ENCODE data around the gene UBAP2L. TPM values are rescaled to one million over a fixed set of nuclear protein-coding genes. Genes with fewer than 3 reads are reported as not detected.
"Not testable (repeated sequence)": the region's sequence is repeated elsewhere in the genome, so short reads cannot be mapped to it uniquely, and the experiment has no call there.

The UBAP2L gene
- total RNA-seq, 1 donor from 2014 or later: 263 TPM

DNA sequence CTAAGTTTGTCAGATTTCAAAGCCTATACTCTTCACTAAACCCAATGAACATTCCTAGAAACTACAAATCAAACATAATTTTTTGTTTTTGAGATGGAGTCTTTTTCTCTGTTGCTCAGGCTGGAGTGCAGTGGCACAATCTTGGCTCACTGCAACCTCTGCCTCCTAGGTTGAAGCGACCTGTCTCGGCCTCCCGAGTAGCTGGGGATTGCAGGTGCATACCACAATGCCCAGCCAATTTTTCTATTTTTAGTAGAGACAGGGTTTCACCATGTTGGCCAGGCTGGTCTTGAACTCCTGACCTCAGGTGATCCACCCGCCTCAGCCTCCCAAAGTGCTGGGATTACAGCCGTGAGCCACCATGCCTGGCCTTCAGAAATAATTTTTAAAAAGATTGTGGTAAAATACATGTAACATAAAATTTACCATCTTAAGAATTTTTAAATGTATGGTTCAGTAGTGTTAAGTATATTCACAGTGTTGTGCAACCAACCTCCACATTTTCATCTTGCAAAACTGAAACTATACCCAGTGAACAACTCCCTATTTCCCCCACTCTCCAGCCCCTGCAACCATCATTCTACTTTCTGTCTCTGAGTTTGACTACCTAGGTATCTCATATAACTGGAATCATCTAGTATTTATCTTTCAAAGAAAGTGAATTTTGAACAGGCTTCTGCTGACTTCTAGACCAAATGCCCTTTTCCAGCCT is 11.9 kb upstream of the UBAP2L start:
- intact Hi-C loops (cut with micrococcal nuclease): no loop called here
- Mint-ChIP-seq H3K9me3 (no peaks in the 10 kb centered on the region), H3K4me1 (ENCODE audit: low read depth) (peaks cover 30% of the 10 kb centered on the region), H3K36me3 (ENCODE audit: low read depth) (peaks cover 70% of the 10 kb centered on the region), H3K27ac (peak overlapping the region; percentile 19), H3K27me3 (ENCODE audit: low read depth) (no peaks in the 10 kb centered on the region), H3K4me3 (ENCODE audit: low read depth) (no peak overlapping the region)
- no peak for DNase-seq (ENCODE audit: low spot score)

DNA sequence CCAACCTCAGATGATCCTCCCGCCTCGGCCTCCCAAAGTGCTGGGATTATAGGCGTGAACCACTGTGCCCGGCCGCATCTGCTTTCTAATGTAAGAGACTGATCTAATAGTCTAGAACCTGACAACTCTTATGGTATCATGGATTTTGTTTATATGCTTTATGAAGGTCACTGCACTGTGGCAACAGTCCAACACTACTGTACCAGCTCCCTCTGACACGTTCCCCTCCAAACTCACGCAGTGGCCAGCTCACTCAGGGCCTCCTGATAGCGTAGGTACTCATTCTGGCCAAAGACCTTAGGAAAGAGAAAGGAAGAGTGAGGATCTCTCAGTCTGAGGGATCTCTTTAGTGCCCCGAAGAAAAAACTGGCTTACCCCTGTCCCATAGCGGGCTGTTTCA is 8.7 kb upstream of the UBAP2L start:
- no peak overlapping the region for H3K4me3 Mint-ChIP-seq (ENCODE audit: low read depth)
- peak overlapping the region; percentile 74 for H3K27ac Mint-ChIP-seq
- no peaks in the 10 kb centered on the region for H3K9me3 Mint-ChIP-seq
- intact Hi-C loops (cut with micrococcal nuclease): no loop called here
- DNase-seq (ENCODE audit: low spot score): no peak
- peaks cover 72% of the 10 kb centered on the region for H3K36me3 Mint-ChIP-seq (ENCODE audit: low read depth)
- peaks cover 26% of the 10 kb centered on the region for H3K4me1 Mint-ChIP-seq (ENCODE audit: low read depth)
- H3K27me3 Mint-ChIP-seq (ENCODE audit: low read depth): no peaks in the 10 kb centered on the region

DNA sequence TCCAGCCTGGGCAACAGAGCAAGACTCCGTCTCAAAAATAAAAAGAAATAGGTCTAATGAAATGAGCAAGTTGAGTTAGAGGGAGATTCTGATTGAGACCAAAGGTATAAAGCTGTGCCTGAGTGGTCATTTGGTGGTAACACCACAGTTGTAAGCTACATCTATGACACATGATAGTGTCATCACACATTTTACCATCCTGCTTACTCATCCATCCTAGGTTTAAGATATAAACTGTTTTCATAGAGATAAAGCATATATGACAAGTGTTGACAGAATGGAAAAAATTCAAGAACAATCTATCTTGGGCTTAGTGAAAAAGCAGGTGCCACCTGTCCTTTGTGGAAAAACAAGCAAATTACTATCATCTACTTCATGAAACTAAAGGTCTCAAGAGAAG is 7.5 kb upstream of the UBAP2L start:
- no peak for DNase-seq (ENCODE audit: low spot score)
- H3K27me3 Mint-ChIP-seq (ENCODE audit: low read depth): no peaks in the 10 kb centered on the region
- H3K4me3 Mint-ChIP-seq (ENCODE audit: low read depth): no peak overlapping the region
- peaks cover 32% of the 10 kb centered on the region for H3K4me1 Mint-ChIP-seq (ENCODE audit: low read depth)
- no peaks in the 10 kb centered on the region for H3K9me3 Mint-ChIP-seq
- peaks cover 77% of the 10 kb centered on the region for H3K36me3 Mint-ChIP-seq (ENCODE audit: low read depth)
- H3K27ac Mint-ChIP-seq: peak overlapping the region; percentile 86
- intact Hi-C loops (cut with micrococcal nuclease): no loop called here

DNA sequence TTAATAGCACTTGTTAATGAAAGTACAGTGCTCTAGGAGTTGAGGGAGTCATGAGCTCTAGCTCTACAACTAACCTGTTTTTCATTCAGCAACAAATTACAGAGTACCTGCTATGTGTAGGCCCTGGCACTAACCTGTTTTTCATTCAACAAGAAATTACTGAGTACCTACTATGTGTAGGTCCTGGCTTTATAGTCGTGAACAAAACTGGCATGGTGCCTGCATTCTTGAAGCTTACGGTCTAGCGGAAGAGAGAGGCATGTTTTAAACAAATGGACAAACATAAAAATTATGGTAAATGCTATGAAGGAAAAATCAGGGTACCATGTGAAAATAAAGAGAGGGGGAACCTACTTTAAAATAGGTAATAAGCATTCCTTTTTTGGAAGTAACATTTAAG is 2.2 kb upstream of the UBAP2L start:
- H3K4me3 Mint-ChIP-seq (ENCODE audit: low read depth): peak overlapping the region; percentile 93
- no peaks in the 10 kb centered on the region for H3K27me3 Mint-ChIP-seq (ENCODE audit: low read depth)
- H3K36me3 Mint-ChIP-seq (ENCODE audit: low read depth): peaks cover 74% of the 10 kb centered on the region
- intact Hi-C loops (cut with micrococcal nuclease): no loop called here
- no peak for DNase-seq (ENCODE audit: low spot score)
- peaks cover 50% of the 10 kb centered on the region for H3K4me1 Mint-ChIP-seq (ENCODE audit: low read depth)
- H3K9me3 Mint-ChIP-seq: peaks cover 9% of the 10 kb centered on the region
- H3K27ac Mint-ChIP-seq: peak overlapping the region; percentile 97

DNA sequence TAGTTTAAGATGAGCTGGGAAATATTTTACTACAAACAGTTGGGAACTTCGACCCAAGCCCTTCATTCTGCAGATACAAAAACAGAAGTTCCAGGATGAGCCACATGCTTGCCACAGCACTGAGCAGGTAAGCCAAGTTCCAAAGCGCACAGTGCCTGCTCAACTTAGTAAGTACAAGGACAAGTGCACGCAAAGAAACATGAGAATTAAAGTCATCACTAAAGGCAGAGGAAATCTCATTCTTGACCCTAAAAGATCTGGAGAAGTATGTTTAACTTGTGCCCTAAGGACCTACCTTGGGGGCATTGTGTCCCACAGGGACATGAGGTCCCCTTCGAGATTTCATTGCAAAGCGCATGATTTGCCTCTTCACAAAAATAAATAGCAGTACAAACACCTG is 1.2 kb upstream of the UBAP2L start:
- Mint-ChIP-seq H3K27me3 (ENCODE audit: low read depth) (no peaks in the 10 kb centered on the region), H3K4me3 (ENCODE audit: low read depth) (peak overlapping the region; percentile 93), H3K36me3 (ENCODE audit: low read depth) (peaks cover 74% of the 10 kb centered on the region), H3K27ac (peak overlapping the region; percentile 97), H3K4me1 (ENCODE audit: low read depth) (peaks cover 51% of the 10 kb centered on the region), H3K9me3 (peaks cover 9% of the 10 kb centered on the region)
- intact Hi-C loops (cut with micrococcal nuclease): no loop called here
- DNase-seq (ENCODE audit: low spot score): no peak

DNA sequence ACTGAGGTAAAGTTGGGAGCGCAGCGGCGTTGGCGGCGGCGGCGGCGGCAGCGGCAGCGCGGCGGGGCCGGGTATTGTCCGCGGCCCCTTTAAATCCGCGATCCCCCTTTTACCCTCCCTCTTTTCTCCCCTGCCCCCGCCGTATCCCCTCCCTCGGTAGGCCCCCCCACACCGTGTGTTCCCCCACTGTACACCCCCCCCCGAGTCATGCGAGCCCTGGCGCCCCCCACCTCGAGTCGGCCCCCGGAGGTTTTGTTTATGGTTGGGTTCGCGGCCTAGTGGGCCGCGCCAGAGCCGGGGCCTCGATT is 169 bp downstream of the UBAP2L start:
- Mint-ChIP-seq H3K4me1 (ENCODE audit: low read depth) (peaks cover 59% of the 10 kb centered on the region), H3K9me3 (peaks cover 9% of the 10 kb centered on the region), H3K36me3 (ENCODE audit: low read depth) (peaks cover 82% of the 10 kb centered on the region), H3K27ac (peak overlapping the region; percentile 97), H3K27me3 (ENCODE audit: low read depth) (no peaks in the 10 kb centered on the region), H3K4me3 (ENCODE audit: low read depth) (peak overlapping the region; percentile 93)
- intact Hi-C loops (cut with micrococcal nuclease): loop anchor here (1.0 to 5.0 kb wide), 8 partner anchors 39 to 916 kb away; partner anchors contain the start of genes DENND4B, HAX1, SLC50A1 and UBE2Q1
- no peak for DNase-seq (ENCODE audit: low spot score)

DNA sequence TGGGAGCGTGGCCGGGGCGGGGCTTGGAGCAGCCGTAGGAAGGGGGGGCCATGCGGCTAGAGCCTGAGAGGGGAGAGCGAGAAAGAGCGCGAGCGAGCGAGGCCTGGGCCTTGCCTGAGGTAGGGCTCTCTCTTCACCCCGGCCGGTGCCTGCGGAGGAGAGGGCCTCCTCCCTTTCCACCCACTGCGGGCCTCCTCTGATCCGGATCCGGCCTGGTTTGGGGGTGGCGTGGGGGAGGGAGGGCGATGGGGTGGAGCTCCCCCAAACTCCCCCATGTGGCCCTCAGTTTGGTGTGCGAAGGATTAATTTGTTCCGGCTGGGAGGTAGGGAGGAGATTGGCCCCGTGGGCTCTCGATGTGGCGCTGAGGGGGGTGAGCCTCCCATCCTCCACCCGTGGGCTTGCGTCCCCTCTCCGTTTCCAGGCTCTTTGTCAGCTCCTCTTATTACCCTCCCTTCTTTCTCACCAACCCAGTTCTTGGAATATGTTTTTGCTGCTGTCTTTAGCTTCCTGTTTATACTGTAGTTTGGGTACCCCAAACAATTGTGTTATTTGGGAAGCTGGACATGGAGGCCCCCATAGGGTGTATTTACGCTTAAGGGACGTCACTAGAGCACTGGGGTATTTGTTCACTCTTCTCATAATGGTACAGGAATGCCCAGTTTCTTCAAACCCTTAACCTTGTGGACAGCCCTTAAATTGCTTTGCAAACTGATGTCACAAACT is 685 bp downstream of the UBAP2L start:
- H3K4me3 Mint-ChIP-seq (ENCODE audit: low read depth): peak overlapping the region; percentile 93
- H3K4me1 Mint-ChIP-seq (ENCODE audit: low read depth): peaks cover 59% of the 10 kb centered on the region

DNA sequence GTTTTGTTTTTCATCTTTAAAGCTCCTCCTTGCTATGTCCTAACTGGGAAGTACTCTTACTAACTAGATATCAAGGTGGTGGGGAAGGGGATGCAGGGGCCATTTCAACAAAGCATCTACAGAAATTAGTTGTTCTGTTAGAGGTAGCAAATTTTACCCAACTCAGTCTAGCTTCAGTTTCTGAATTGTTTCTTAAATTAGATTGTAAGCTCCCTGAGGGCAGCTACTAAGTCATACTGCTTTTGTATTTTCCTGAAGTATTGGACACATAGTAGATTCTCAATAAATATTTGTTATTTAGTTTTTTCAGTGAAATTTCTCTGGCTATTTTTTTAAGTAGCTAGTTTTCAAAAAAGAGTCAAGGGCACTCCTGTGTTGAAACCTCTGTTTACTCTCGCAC is 1.8 kb downstream of the UBAP2L start:
- intact Hi-C loops (cut with micrococcal nuclease): loop anchor here (5.0 kb wide), 2 partner anchors 335 to 915 kb away; partner anchors contain the start of genes SLC50A1 and UBE2Q1
- peak overlapping the region; percentile 93 for H3K4me3 Mint-ChIP-seq (ENCODE audit: low read depth)
- H3K27ac Mint-ChIP-seq: peak overlapping the region; percentile 93
- H3K9me3 Mint-ChIP-seq: peaks cover 9% of the 10 kb centered on the region
- no peaks in the 10 kb centered on the region for H3K27me3 Mint-ChIP-seq (ENCODE audit: low read depth)
- no peak for DNase-seq (ENCODE audit: low spot score)
- H3K36me3 Mint-ChIP-seq (ENCODE audit: low read depth): peaks cover 84% of the 10 kb centered on the region
- peaks cover 55% of the 10 kb centered on the region for H3K4me1 Mint-ChIP-seq (ENCODE audit: low read depth)

More for the DNA sequence above, 685 bp downstream of the UBAP2L start:
- Mint-ChIP-seq H3K27ac (peak overlapping the region; percentile 93), H3K27me3 (ENCODE audit: low read depth) (no peaks in the 10 kb centered on the region), H3K9me3 (peaks cover 9% of the 10 kb centered on the region), H3K36me3 (ENCODE audit: low read depth) (peaks cover 82% of the 10 kb centered on the region)
- peak; percentile 63 for DNase-seq (ENCODE audit: low spot score)
- intact Hi-C loops (cut with micrococcal nuclease): loop anchor here (2.0 to 5.0 kb wide), 3 partner anchors 65 to 916 kb away; partner anchors contain the start of genes SLC50A1 and UBE2Q1

DNA sequence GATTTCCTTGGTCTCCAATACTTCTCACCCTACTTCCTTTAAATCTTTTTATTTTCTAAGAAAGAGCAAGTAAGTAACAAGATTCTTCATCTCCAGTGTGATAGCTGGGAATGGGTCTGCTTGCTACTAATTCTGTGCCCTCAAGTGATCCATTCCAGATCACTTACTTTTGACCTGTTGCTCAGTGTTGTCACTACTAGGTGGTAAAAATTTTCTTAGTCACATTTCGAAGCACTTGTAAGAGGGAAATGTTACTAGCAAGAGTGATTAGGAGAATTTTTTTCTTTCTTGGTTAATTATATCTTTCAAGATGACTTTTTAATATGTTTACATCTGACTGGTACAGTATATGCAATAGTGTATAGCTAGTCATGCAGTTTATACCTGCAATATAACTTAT is 2.2 kb downstream of the UBAP2L start:
- H3K27ac Mint-ChIP-seq: peak overlapping the region; percentile 81
- no peak for DNase-seq (ENCODE audit: low spot score)
- peak overlapping the region; percentile 93 for H3K4me3 Mint-ChIP-seq (ENCODE audit: low read depth)
- H3K36me3 Mint-ChIP-seq (ENCODE audit: low read depth): peaks cover 84% of the 10 kb centered on the region
- peaks cover 53% of the 10 kb centered on the region for H3K4me1 Mint-ChIP-seq (ENCODE audit: low read depth)
- peaks cover 9% of the 10 kb centered on the region for H3K9me3 Mint-ChIP-seq
- intact Hi-C loops (cut with micrococcal nuclease): loop anchor here (5.0 kb wide), 2 partner anchors 334 to 914 kb away; partner anchors contain the start of genes SLC50A1 and UBE2Q1
- no peaks in the 10 kb centered on the region for H3K27me3 Mint-ChIP-seq (ENCODE audit: low read depth)

DNA sequence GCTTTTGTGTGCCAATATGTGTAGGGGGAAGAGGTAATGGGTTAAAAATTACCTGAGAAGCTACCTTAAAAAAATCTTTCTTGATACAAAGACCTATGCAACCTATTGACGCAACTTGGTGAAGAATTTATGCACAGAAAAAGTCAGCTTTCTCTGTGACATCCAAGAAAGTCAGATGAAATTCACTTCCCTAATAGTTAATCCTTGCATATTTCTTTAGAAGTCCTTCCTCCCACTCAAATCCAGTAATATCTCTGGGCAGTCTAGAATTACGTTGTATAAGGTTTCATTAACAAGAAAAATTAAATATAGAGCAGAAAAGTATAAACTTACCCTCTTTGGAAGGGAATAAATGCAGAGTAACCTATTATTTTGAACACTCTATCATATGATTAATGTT is 2.9 kb downstream of the UBAP2L start:
- Mint-ChIP-seq H3K4me3 (ENCODE audit: low read depth) (peak overlapping the region; percentile 17), H3K27ac (peak overlapping the region; percentile 81), H3K36me3 (ENCODE audit: low read depth) (peaks cover 84% of the 10 kb centered on the region), H3K4me1 (ENCODE audit: low read depth) (peaks cover 46% of the 10 kb centered on the region), H3K9me3 (peaks cover 9% of the 10 kb centered on the region), H3K27me3 (ENCODE audit: low read depth) (no peaks in the 10 kb centered on the region)
- intact Hi-C loops (cut with micrococcal nuclease): loop anchor here (5.0 kb wide), 2 partner anchors 334 to 914 kb away; partner anchors contain the start of genes SLC50A1 and UBE2Q1
- DNase-seq (ENCODE audit: low spot score): no peak

DNA sequence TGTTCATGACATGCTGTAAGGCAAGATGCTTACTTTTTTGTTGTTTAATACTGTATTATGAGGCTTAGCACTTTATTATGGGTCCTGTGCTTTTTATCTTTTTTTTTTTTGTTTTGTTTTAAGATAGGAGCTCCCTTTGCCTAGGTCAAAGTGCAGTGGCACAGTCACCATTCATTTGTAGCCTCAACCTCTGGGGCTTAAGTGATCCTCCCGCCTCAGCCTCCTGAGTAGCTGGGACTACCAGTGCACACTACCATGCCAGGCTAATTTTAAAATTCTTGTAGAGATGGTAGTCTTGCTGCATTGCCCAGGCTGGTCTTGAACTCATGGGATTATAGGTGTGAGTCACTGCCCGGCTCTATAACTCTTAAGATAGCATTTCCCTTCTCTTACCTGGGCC is 4.6 kb downstream of the UBAP2L start:
- Mint-ChIP-seq H3K4me3 (ENCODE audit: low read depth) (no peak overlapping the region), H3K36me3 (ENCODE audit: low read depth) (peaks cover 80% of the 10 kb centered on the region), H3K4me1 (ENCODE audit: low read depth) (peaks cover 37% of the 10 kb centered on the region), H3K27ac (no peak overlapping the region), H3K27me3 (ENCODE audit: low read depth) (no peaks in the 10 kb centered on the region), H3K9me3 (peaks cover 9% of the 10 kb centered on the region)
- intact Hi-C loops (cut with micrococcal nuclease): no loop called here
- DNase-seq (ENCODE audit: low spot score): no peak

DNA sequence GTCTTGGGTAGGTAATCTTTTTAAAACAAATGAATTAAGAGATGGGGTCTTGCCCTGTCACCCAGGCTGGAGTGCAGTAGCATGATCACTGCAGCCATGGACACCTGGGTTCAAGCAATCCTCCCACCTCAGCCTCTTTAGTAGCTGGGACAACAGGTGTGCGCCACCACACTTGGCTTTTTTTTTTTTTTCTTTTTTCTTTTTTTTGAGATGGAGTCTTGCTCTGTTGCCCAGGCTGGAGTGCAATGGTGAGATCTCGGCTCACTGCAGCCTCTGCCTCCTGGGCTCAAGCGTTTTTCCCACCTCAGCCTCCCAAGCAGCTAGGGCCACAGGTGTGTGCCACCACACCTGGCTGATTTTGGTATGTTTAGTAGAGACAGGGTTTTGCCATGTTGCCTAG is 10.4 kb downstream of the UBAP2L start:
- H3K36me3 Mint-ChIP-seq (ENCODE audit: low read depth): peaks cover 84% of the 10 kb centered on the region
- H3K4me1 Mint-ChIP-seq (ENCODE audit: low read depth); H3K4me3 Mint-ChIP-seq (ENCODE audit: low read depth); DNase-seq (ENCODE audit: low spot score); H3K9me3 Mint-ChIP-seq; H3K27me3 Mint-ChIP-seq (ENCODE audit: low read depth); H3K27ac Mint-ChIP-seq; intact Hi-C loops (cut with micrococcal nuclease): not testable (repeated sequence)

DNA sequence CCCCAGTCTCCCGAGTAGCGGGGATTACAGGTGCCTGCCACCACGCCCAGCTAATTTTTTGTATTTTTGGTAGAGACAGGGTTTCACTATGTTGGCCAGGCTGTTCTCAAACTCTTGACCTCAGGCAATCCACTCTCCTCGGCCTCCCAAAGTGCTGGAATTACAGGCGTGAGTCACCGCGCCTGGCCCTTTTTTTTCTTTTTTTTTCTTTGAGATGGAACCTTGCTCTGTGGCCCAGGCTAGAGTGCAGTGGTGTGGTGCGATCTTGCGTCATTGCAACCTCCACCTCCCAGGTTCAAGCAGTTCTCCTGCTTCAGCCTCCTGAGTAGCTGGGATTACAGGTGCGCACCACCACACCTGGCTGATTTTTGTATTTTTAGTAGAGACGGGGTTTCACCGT is 12.4 kb downstream of the UBAP2L start:
- not testable (repeated sequence) for H3K4me1 Mint-ChIP-seq (ENCODE audit: low read depth)

More for the DNA sequence above, 12.4 kb downstream of the UBAP2L start:
- H3K4me3 Mint-ChIP-seq (ENCODE audit: low read depth); H3K9me3 Mint-ChIP-seq; intact Hi-C loops (cut with micrococcal nuclease); H3K27me3 Mint-ChIP-seq (ENCODE audit: low read depth); H3K27ac Mint-ChIP-seq; DNase-seq (ENCODE audit: low spot score): not testable (repeated sequence)
- peaks cover 84% of the 10 kb centered on the region for H3K36me3 Mint-ChIP-seq (ENCODE audit: low read depth)
